Vein endothelial cell (primary cell): ENCODE data around the gene PSMC3. TPM values are rescaled to one million over a fixed set of nuclear protein-coding genes. Genes with fewer than 3 reads are reported as not detected.

ENCODE experiments used
- small RNA-seq: library from RNA; depleted of rRNA; stranded (forward); fragments of <200 nt; gene quantifications from one replicate; pipeline ENCODE3, GENCODE V24; 2012
- total RNA-seq: library from RNA; depleted of rRNA; stranded (reverse); fragments of >200 nt; gene quantifications from 2 replicates; pipeline ENCODE4 v1.2.3, GENCODE V29; 2012

Gene PSMC3
- total RNA-seq = 160 and 189 TPM in 2 replicates

DNA sequence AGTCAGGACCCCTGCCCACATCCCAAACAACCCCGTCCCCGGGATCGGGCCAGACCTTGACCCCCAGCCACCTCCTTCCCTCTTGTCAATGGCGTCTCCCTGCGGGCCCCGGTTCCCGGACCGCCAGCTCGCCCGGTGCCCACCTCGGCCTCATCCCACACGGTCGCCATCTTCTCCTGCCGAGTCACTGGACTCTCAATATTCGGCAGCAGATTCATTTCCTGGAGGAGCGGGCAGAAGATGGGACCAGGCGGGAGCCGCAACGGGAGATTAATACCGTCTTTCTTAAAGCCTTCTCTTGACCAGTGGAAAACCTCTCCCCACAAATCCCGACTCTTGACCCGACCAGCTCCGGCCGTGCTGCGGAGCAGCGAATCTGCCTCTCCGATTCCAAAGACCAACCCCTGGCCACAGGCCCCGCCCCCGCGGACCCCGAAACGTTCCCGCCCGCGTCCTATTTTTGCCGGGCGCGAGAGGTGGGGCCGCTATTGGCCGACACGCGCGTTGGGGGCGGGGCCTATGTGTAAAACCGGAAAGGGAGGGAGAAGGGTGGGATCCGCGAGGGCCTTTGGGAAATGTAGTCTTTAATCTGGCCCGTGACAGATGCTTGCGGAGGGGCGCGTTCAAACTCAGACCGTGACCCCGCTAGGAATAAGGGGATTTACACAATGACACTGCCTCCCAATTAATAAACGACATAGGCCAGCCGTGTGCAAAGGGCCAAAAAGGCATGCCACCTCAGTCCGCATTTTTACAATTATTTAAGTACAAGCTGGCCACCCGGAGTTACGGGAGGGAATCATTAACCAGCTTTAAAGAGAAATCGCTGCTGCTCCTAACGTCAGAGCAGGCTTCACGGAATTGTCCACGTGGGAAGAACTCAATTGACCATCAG lies at the start of gene PSMC3:
Gene PSMC3 (minus strand): TSS at position 378 of the 895 bp plus-strand sequence. CDS start 160 bp downstream, at position 218.

DNA sequence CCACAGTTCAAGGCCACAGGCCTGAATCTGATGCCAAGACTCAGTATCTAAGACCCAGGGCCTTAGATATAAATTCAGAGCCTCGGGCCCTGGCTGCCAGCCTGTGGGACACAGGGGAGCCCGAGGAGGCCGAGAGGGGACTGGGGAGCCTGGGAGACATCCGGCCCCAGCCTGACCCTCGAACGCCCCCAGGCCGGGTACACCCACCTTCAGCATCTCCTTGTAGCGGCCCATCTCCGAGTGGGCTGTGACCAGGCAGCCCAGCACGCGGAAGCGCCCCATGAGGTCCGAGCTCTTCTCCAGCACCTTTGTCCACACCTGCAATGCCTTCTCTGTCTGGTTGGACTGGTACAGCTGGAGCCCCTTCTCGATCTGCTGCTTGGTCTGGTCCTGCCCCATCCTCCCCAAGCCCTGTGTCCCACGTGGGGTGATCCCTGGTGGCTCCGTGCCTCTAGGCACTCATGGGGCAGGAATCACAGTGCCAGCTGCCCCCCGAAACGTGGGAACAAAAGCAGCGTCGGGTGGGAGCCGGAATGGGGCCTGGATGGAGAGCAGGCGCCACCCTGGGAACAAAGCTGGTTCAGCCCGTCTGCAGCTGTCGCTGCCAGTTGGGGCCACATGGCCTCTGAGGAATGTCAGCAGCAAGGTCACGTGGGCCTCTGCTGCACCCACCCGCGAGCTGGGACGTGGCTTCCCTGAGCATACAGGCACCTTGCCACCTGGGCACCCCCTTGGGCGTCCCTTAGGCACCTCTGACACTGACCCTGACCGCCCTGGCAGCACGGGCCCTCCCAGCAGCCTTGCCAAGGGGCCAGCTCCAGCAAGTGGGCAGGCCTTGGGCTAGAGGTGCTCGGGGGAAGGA lies 22.6 kb upstream of the PSMC3 start, which contains the start of gene RAPSN:
Gene RAPSN (minus strand): TSS at position 571 of the 862 bp plus-strand sequence. CDS start 172 bp downstream, at position 399.

DNA sequence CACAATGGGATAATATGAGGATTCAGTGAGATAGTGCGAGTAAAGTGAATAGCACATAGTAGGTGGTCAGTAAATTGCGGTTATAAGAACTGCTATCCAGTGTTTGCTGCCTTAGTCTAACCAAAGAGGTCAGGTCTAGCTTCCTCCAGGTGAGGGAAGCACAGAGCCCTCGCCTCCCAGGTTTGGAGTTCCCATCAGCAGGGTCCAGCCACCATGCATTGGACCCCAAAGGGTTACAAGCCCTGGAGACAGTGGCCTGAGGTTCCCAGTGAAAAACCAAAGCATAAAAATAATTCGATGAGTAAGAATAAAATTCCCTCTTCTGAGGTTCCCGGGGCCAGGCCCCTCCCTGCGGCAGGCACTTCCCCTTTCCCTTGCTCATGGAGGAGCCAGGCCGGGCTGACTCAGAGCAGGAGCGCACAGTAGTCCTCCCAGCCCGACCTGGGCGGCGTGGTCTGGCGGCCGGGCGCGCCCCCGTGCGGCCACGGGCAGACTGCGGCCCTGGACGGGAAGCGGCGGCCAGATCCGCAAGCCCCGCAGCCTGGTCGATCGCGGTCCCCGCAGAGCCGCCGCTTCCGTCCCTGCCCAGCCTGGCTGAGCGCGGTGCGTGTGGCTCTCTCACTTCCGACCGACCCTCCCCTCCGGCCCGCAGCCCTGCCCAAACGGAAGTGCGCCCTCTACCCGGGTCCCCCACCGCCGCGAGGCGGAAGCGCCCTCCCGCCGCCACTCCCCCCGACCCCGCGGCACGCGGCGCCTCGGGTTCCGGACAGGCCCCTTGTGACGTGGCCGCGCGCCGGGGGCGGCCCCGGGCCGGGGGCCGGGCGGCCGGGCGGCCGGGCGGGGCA lies 18.3 kb downstream of the PSMC3 start, which contains the start of gene SLC39A13:
Gene SLC39A13 (plus strand): TSS at position 845 of the 845 bp plus-strand sequence. CDS start 1,505 bp downstream, outside the sequence.

DNA sequence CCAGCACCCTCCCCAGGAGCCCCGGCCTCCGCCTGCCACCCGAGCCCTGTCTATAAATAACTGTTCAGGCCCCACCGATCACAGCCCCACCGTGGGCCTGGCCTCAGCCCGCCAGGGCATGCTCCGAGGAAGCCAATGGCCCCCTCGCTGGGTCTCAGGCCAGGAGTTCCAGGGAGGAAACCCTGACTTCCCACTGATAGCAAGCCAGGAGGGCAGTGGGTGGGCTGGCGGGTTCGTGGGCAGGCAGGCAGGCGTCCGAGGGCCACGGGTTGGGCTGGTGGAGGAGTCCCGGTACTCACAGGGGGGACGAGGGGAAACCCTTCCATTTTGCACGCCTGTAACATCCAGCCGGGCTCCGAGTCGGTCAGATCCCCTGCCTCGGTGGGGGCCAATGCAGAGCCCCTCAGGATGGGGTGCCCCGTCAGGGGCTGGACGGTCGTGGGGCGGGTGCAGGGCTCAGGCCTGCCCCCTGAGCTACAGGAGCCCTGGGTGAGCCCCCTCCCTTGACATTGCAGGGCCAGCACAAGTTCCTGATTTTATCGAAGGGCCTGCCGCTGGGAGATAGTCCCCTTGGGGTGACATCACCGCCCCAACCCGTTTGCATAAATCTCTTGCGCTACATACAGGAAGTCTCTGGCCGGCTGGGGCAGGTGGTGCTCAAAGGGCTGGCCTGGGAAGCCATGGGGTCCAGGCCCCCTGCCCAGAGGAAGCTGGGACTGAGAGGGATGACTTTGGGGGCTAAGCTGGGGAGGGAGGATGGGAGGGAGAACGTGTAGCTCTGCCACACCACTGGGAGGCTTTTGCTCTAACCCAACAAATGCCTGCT lies 48.0 kb downstream of the PSMC3 start, which contains the start of gene SPI1:
Gene SPI1 (minus strand): TSS at position 538 of the 826 bp plus-strand sequence. CDS start 194 bp downstream, at position 344.

Small RNAs within 50 kb of the gene (small RNA-seq; reads per million reads assigned to genes)
- not detected for gene MIR4487

Other genes starting within 250 kb of the PSMC3 start
- 127 and 189 TPM in 2 replicates for gene ARFGAP2, start 249.6 kb downstream of the PSMC3 start, total RNA-seq
- gene PACSIN3, start 240.0 kb downstream of the PSMC3 start, total RNA-seq = 11.2 and 26.1 TPM in 2 replicates
- 76.8 and 88.3 TPM in 2 replicates for gene DDB2, start 211.5 kb downstream of the PSMC3 start, total RNA-seq
- gene ACP2, start 177.6 kb downstream of the PSMC3 start, total RNA-seq = 34.6 and 43.1 TPM in 2 replicates
- gene NR1H3, start 168.4 kb downstream of the PSMC3 start, total RNA-seq = 3.7 and 7.8 TPM in 2 replicates
- 22.8 and 26.8 TPM in 2 replicates for gene MADD, start 156.3 kb downstream of the PSMC3 start, total RNA-seq
- not detected in 2 replicates for gene MYBPC3, start 73.7 kb downstream of the PSMC3 start, total RNA-seq
- gene SPI1, start 47.9 kb downstream of the PSMC3 start, total RNA-seq = under 0.01 TPM in 1 of 2 replicates, not detected in the other
- 63.6 and 80.4 TPM in 2 replicates for gene SLC39A13, start 17.8 kb downstream of the PSMC3 start, total RNA-seq
- gene RAPSN, start 22.7 kb upstream of the PSMC3 start, total RNA-seq = 0.29 and 0.33 TPM in 2 replicates
- 118 and 119 TPM in 2 replicates for gene CELF1, start 126.7 kb upstream of the PSMC3 start, total RNA-seq
- 60.3 and 73.8 TPM in 2 replicates for gene PTPMT1, start 139.2 kb upstream of the PSMC3 start, total RNA-seq
- 27.4 and 29.6 TPM in 2 replicates for gene KBTBD4, start 152.5 kb upstream of the PSMC3 start, total RNA-seq
- 54.5 and 63.2 TPM in 2 replicates for gene NDUFS3, start 152.6 kb upstream of the PSMC3 start, total RNA-seq
- not detected in 2 replicates for gene FAM180B, start 160.2 kb upstream of the PSMC3 start, total RNA-seq
- 0.10 and 0.33 TPM in 2 replicates for gene C1QTNF4, start 168.0 kb upstream of the PSMC3 start, total RNA-seq
- gene MTCH2, start 216.1 kb upstream of the PSMC3 start, total RNA-seq = 59.4 and 100 TPM in 2 replicates